GM18526 (cell line): ENCODE results near the gene ARHGEF6.

Experiments used
- POLR2A ChIP-seq: IDR thresholded peaks from 3 replicates; pipeline ENCODE4 v1.6.1; 2011; ENCODE audit not compliant: insufficient read length; ENCODE audit errors: extremely low read depth

The ARHGEF6 gene

GRCh38 chrX:136780763-136781162, at the start of gene ARHGEF6:
Gene ARHGEF6, minus strand, starts transcription at chrX:136780932. Its CDS starts 50 bp downstream, at chrX:136780882.
- TF ChIP-seq POLR2A: no peak

GRCh38 chrX:136829413-136829812, 48.7 kb upstream of the ARHGEF6 start:
- TF ChIP-seq POLR2A: no peak

GRCh38 chrX:136828830-136829229, 48.1 kb upstream of the ARHGEF6 start:
- no peak for TF ChIP-seq POLR2A

GRCh38 chrX:136827026-136827425, 46.3 kb upstream of the ARHGEF6 start:
- no peak for TF ChIP-seq POLR2A

DNA sequence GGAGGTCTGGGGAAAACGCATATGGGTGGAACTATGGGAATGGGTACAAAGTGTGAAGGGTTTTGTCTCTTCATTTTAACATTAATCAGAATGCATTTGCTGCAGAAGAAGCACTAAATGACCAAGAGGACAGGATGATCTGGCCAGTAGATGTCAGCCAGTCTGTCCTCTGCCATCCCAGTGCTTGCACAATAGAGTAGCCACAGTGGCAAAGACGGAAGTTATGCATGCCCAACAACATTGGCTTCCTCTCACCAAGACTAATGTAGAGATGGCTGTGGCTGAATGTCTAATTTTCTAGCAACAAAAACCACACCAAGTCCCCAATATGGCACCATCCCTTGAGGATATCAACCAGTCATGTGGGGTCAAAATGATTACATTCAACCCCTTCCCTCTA, 45.0 kb upstream of the ARHGEF6 start:
- TF ChIP-seq POLR2A: no peak

- TF ChIP-seq POLR2A: no peak
Observed at GRCh38 chrX:136823175-136823574, 42.4 kb upstream of the ARHGEF6 start.

- TF ChIP-seq POLR2A: no peak
Observed at GRCh38 chrX:136822337-136823095, 41.8 kb upstream of the ARHGEF6 start.

GRCh38 chrX:136819031-136819703, 38.4 kb upstream of the ARHGEF6 start:
- no peak for TF ChIP-seq POLR2A

DNA sequence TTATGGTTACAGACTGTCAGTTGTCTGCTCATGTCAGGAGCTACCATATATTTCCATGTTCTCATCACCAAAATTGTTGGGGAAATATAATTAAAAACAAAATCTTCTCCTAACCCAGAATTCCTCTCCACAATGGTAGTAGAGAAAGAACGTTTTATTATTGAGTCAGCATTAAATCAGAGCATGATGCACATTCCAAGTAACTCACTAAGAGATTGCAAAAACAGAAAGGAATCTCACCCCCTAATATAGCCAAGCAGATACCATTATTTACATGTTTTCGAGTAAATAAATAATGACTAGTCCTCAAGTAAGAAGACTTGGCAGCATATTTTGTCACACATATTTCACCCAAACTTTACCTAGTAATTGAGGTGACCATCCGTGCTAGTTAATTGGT, 36.2 kb upstream of the ARHGEF6 start:
- TF ChIP-seq POLR2A: no peak

DNA sequence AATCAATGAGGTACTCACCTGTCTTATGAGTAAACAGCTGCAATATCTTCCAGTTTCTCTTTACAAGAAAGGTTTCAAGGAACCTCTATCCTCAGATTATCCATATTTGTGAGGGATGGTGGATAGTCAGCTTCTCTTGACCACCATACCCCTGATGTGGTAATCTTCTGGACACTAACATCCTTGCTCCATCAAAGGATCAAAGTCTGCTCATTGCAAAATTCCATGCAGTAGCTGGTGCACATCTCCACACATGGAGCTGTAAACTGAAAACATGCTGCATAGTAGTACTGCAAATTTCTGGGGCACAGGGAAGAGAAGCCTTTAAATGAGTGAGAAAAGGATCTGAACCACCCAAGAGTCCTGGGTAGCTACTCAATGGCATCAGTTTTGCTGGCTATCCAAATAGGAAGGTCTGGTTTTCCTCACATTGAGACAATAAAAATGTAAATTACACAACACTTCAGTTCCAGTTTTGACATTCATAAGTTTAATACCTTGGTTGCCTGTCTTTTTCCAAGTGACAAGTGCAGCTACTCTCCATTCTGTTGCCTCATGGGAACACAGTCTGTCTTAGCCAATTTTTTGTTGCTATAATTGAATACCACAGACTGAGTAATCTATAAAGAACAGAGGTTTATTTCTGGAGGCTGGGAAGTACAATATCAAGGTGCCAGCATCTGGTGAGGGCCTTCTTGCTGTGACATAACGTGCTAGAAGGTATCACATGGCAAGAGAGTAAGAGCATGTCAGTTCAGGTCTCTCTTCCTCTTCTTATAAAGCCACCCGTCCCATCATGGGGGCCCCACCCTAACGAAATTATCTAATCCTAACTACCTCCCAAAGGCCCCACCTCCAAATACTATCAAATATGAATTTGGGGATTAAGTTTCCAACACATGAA, 34.4 kb upstream of the ARHGEF6 start:
- no peak for TF ChIP-seq POLR2A

- TF ChIP-seq POLR2A: no peak
Observed at GRCh38 chrX:136812286-136812685, 31.6 kb upstream of the ARHGEF6 start.

DNA sequence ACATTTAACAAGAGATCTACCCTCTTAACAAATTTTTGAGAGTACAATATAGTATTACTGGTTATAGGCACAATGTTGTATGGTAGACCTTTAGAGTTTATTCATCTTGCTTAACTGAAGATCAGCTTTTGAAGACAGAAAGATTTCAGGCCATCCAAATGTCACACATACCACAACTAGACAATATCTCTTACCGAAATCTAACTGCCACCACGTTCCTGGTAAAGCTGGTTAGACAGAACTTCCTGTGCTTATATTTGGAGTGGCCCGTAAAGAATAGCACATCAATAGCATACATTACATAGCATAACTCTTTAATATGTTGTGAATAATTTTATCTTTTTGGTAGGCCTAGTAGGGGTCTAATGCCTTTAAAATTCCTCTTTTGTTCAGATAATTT, 29.8 kb upstream of the ARHGEF6 start:
- TF ChIP-seq POLR2A: no peak

- no peak for TF ChIP-seq POLR2A
Observed at GRCh38 chrX:136806891-136807410, 26.2 kb upstream of the ARHGEF6 start.

- TF ChIP-seq POLR2A: no peak
Observed at GRCh38 chrX:136802515-136802914, 21.8 kb upstream of the ARHGEF6 start.

DNA sequence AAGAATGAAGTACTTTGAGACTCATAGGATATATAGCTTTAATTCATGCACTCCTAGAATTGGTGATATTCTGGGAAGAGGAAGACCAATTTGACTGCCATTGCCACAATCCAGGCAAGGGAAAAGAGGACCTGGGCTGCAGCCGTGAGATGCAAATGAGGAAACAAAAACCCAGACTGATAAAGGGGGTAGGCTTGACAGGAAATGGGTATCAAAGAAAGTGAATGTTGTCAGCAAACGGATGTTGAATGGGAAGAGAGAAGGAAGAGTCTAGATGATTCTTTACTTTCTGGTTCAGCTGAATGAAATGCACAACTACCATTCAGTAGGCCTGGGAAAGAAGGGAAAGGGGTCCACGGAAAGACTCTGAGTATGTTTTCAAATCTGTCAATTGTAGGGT, 17.1 kb upstream of the ARHGEF6 start:
- no peak for TF ChIP-seq POLR2A
